Neural cell (in vitro differentiated cells): ENCODE results near the gene S100Z.

Experiments
- CTCF ChIP-seq: fragments of 450-650 bp; IDR thresholded peaks from 2 replicates; pipeline ENCODE4 v1.5.1; 2014; ENCODE audit warnings: antibody characterized with exemption, mild to moderate bottlenecking, moderate library complexity; ENCODE audit not compliant: poor library complexity, severe bottlenecking
- EZH2 ChIP-seq: fragments of 200-600, 300-800 bp; shearing (Covaris generic), sonication (generic); IDR thresholded peaks from 2 replicates; pipeline ENCODE4 v1.6.1; 2014; ENCODE audit warnings: antibody characterized with exemption, low read length, borderline replicate concordance, mild to moderate bottlenecking; ENCODE audit not compliant: insufficient read depth, poor library complexity, severe bottlenecking
- POLR2AphosphoS5 ChIP-seq: IDR thresholded peaks from 2 replicates; pipeline ENCODE4 v1.6.1; 2012
- REST ChIP-seq: IDR thresholded peaks from 2 replicates; pipeline ENCODE4 v1.6.1; 2012; ENCODE audit warnings: borderline replicate concordance

GRCh38 chr5:76819851-76820525 is 29.8 kb upstream of the S100Z start:
- TF ChIP-seq CTCF = no peak
- TF ChIP-seq REST = no peak
- TF ChIP-seq POLR2AphosphoS5 = no peak
- TF ChIP-seq EZH2 = no peak
